Measurements from ENCODE around the gene SPINK7.

DNA sequence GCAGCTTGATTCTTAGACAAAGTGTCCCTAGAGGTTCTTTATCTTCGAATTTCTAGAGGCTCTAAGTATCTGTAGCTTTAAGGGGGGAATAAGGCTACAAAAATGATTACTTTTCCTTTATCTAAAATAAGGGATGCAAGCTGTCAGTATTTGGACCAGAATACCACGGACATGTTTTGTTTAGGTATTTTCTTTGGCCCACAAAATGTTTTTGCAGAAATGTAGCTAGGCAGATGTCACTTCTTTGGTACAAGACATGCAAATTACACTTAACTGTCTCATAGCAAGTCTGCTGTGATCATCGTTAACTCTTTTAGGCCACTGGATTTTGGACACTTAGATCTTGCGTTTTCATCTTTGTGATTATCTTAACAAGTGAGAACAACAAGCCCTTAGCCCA, 2.5 kb downstream of the SPINK7 start:
- no peak for TF ChIP-seq CTCF (IDR thresholded peaks at IDR 0.05)
- no peak for TF ChIP-seq POLR2A (IDR thresholded peaks at IDR 0.05)
